GM12873 (cell line): ENCODE data around the gene BTC.

Experiments used
- CTCF ChIP-seq: IDR thresholded peaks from 2 replicates; pipeline ENCODE4 v1.5.1; 2012; ENCODE audit warnings: low read depth, mild to moderate bottlenecking, moderate library complexity, low read length, control low read depth; ENCODE audit not compliant: insufficient read depth; ENCODE audit errors: missing control alignments

The BTC gene

GRCh38 chr4:74757136-74757535 lies 37.2 kb downstream of the BTC start:
- TF ChIP-seq CTCF, result no peak

- no peak for TF ChIP-seq CTCF
Observed at GRCh38 chr4:74755486-74755885, 38.8 kb downstream of the BTC start.

- TF ChIP-seq CTCF, result no peak
Observed at GRCh38 chr4:74754218-74754617, 40.1 kb downstream of the BTC start.

GRCh38 chr4:74752798-74753197 lies 41.5 kb downstream of the BTC start:
- TF ChIP-seq CTCF, result no peak

- TF ChIP-seq CTCF, result no peak
Observed at GRCh38 chr4:74751856-74752255, 42.5 kb downstream of the BTC start.

GRCh38 chr4:74751247-74751646 lies 43.1 kb downstream of the BTC start:
- no peak for TF ChIP-seq CTCF

- TF ChIP-seq CTCF, result no peak
Observed at GRCh38 chr4:74742185-74742584, 52.1 kb downstream of the BTC start.
